Gastroesophageal sphincter (tissue), 4 donors: ENCODE measurements around the gene CNPY2. TPM values are rescaled to one million over a fixed set of nuclear protein-coding genes. Genes with fewer than 3 reads are reported as not detected.

Experiments
- ATAC-seq: fragments of 150-250 bp; one replicate; pipeline ENCODE4 v1.9.1; 2016; ENCODE audit warnings: mild to moderate bottlenecking, moderate library complexity
- H3K27ac ChIP-seq, 4 donors: fragments of 200-600 bp; sonication (generic) in 3 of 4; 1 replicate in 3 of 4; 2 replicates in 1 of 4; pipeline ENCODE4 v1.5.1; 2016 to 2019
- H3K27me3 ChIP-seq: fragments of 200-600 bp; sonication (generic); one replicate; pipeline ENCODE4 v1.5.1; 2019
- H3K36me3 ChIP-seq, 2 donors: fragments of 200-600 bp; sonication (generic); one replicate each; pipeline ENCODE4 v1.5.1; 2019; ENCODE audit warnings: control low read depth in 1 of 2
- H3K4me1 ChIP-seq, 3 donors: fragments of 200-600 bp; sonication (generic); 1 replicate in 2 of 3; 2 replicates in 1 of 3; pipeline ENCODE4 v1.5.1; 2016 to 2019; ENCODE audit warnings: control low read depth in 2 of 3
- H3K4me3 ChIP-seq, 2 donors: fragments of 200-600 bp; sonication (generic); one replicate each; pipeline ENCODE4 v1.5.1; 2019; ENCODE audit warnings: mild to moderate bottlenecking in 1 of 2, moderate library complexity in 1 of 2
- H3K9me3 ChIP-seq, 3 donors: fragments of 200-600 bp; sonication (generic); one replicate each; pipeline ENCODE4 v1.5.1; 2017 to 2019; ENCODE audit warnings: control low read depth in 2 of 3
- CTCF ChIP-seq, 4 experiments: fragments of 200-600 bp in 2 of 4; fragments of 450-650 bp in 2 of 4; sonication (generic) in 1 of 4; IDR thresholded peaks; one replicate each; pipeline ENCODE4 v1.5.1; 2017 to 2019; ENCODE audit warnings: antibody characterized with exemption in 4 of 4, mild to moderate bottlenecking in 2 of 4, moderate library complexity in 2 of 4
- EP300 ChIP-seq: sonication (generic); formaldehyde crosslinking; IDR thresholded peaks from one replicate; pipeline ENCODE4 v1.6.1; 2017; ENCODE audit warnings: antibody characterized with exemption, mild to moderate bottlenecking
- POLR2A ChIP-seq, 2 donors: fragments of 450-650 bp; IDR thresholded peaks; one replicate each; pipeline ENCODE4 v1.6.1; 2017; ENCODE audit warnings: antibody characterized with exemption in 2 of 2, mild to moderate bottlenecking in 2 of 2, moderate library complexity in 1 of 2
- POLR2AphosphoS5 ChIP-seq: sonication (generic); formaldehyde crosslinking; IDR thresholded peaks from one replicate; pipeline ENCODE4 v1.6.1; 2017; ENCODE audit warnings: antibody characterized with exemption
- WGBS, 2 donors: methylation state at CpG; one replicate each; pipeline ENCODE4 v1.1.5; 2018; ENCODE audit warnings: low coverage in 1 of 2; 5-methylcytosine and 5-hydroxymethylcytosine counted together
- small RNA-seq, 4 donors: library from RNA; depleted of rRNA; stranded (forward); fragments of <200 nt; gene quantifications; one replicate each; pipeline ENCODE3, GENCODE V24; 2016
- total RNA-seq, 4 donors: library from RNA; depleted of rRNA; stranded (reverse); fragments of >200 nt; gene quantifications; one replicate each; pipeline ENCODE4 v1.1.0, GENCODE V29; 2016

Gene CNPY2
- total RNA-seq, 4 donors from 2014 or later, result 55.7 to 82.0 (median 65.2) TPM

- Histone ChIP-seq H3K27ac (no peak overlapping the region), H3K27me3 (no peaks in the 10 kb centered on the region), H3K4me3 (no peak overlapping the region), H3K4me1 (peaks cover 4 to 33% (median 21%) of the 10 kb centered on the region in 3 donors), H3K36me3 (peaks cover 0 to 15% of the 10 kb centered on the region in 2 donors), H3K9me3 (no peaks in the 10 kb centered on the region)
- 91% methylated on average over 6 to 7 of the region's 8 CpGs for WGBS, 2 donors
- no peak for ATAC-seq
- TF ChIP-seq CTCF (IDR thresholded peaks at IDR 0.05) (no peak), POLR2A (IDR thresholded peaks at IDR 0.05) (no peak), POLR2AphosphoS5 (no peak), EP300 (no peak)
Measured at GRCh38 chr12:56260380-56260779, 55.4 kb downstream of the CNPY2 start.

Small RNA genes lying within 50 kb of the gene (small RNA-seq; reads per million reads assigned to genes)
- 0 reads per million in 4 donors for gene RNU7-40P

Other genes with a start within 250 kb of the CNPY2 start
- gene ERBB3, start 235.8 kb downstream of the CNPY2 start, total RNA-seq, result 10 to 100 TPM; 17.3 to 41.1 (median 22.3) TPM
- 100 to 1,000 TPM in 3 of 4 donors, 10 to 100 TPM in 1; 99.4 to 115 (median 110) TPM for gene PA2G4, start 211.4 kb downstream of the CNPY2 start, total RNA-seq
- 1,000 to 10,000 TPM; 1,487 to 4,346 (median 2,874) TPM for gene RPL41, start 199.4 kb downstream of the CNPY2 start, total RNA-seq
- gene ZC3H10, start 197.7 kb downstream of the CNPY2 start, total RNA-seq, result 1 to 10 TPM; 5.0 to 7.4 (median 5.8) TPM
- 100 to 1,000 TPM; 128 to 234 (median 167) TPM for gene ESYT1, start 187.7 kb downstream of the CNPY2 start, total RNA-seq
- 10 to 100 TPM; 14.3 to 57.9 (median 28.0) TPM for gene MYL6B, start 163.4 kb downstream of the CNPY2 start, total RNA-seq
- gene MYL6, start 157.6 kb downstream of the CNPY2 start, total RNA-seq, result 1,000 to 10,000 TPM; 5,300 to 6,545 (median 5,874) TPM
- gene SMARCC2, start 126.5 kb downstream of the CNPY2 start, total RNA-seq, result 100 to 1,000 TPM in 1 of 4 donors, 10 to 100 TPM in 3; 76.5 to 109 (median 85.1) TPM
- 100 to 1,000 TPM in 2 of 4 donors, 10 to 100 TPM in 2; 63.7 to 119 (median 102) TPM for gene RNF41, start 94.1 kb downstream of the CNPY2 start, total RNA-seq
- 10 to 100 TPM; 23.7 to 34.7 (median 28.8) TPM for gene NABP2, start 91.6 kb downstream of the CNPY2 start, total RNA-seq
- gene SLC39A5, start 85.9 kb downstream of the CNPY2 start, total RNA-seq, result 1 to 10 TPM in 1 of 4 donors, not detected in 3; 1.7 TPM
- 10 to 100 TPM; 12.9 to 37.8 (median 15.6) TPM for gene ANKRD52, start 57.6 kb downstream of the CNPY2 start, total RNA-seq
- gene COQ10A, start 49.0 kb downstream of the CNPY2 start, total RNA-seq, result 10 to 100 TPM in 3 of 4 donors, 1 to 10 TPM in 1; 9.3 to 18.4 (median 12.5) TPM
- gene CS, start 15.7 kb downstream of the CNPY2 start, total RNA-seq, result 100 to 1,000 TPM; 102 to 174 (median 103) TPM
- 10 to 100 TPM; 12.6 to 73.6 (median 30.3) TPM for gene PAN2, start 18.0 kb upstream of the CNPY2 start, total RNA-seq
- not detected for gene IL23A, start 22.9 kb upstream of the CNPY2 start, total RNA-seq
- 10 to 100 TPM; 55.4 to 94.6 (median 82.7) TPM for gene STAT2, start 44.1 kb upstream of the CNPY2 start, total RNA-seq
- gene APOF, start 46.9 kb upstream of the CNPY2 start, total RNA-seq, result not detected
- 1 to 10 TPM; 2.6 to 3.1 (median 3.0) TPM for gene TIMELESS, start 133.4 kb upstream of the CNPY2 start, total RNA-seq
- gene MIP, start 138.7 kb upstream of the CNPY2 start, total RNA-seq, result not detected
- gene SPRYD4, start 152.6 kb upstream of the CNPY2 start, total RNA-seq, result 1 to 10 TPM; 1.1 to 3.7 (median 2.3) TPM
- 1 to 10 TPM; 1.1 to 4.1 (median 1.6) TPM for gene GLS2, start 172.2 kb upstream of the CNPY2 start, total RNA-seq
- gene RBMS2, start 205.8 kb upstream of the CNPY2 start, total RNA-seq, result 10 to 100 TPM; 25.4 to 50.2 (median 31.8) TPM